GM21619 (cell line): Measurements from ENCODE around the gene ATAD5.
"Not testable (repeated sequence)": the region's sequence is repeated elsewhere in the genome, so short reads cannot be mapped to it uniquely, and the experiment has no call there.

Source experiments
- ATAC-seq: cut with Tn5 transposase; IDR thresholded peaks from one replicate; pipeline ENCODE4 v1.9.1; 2021; ENCODE audit not compliant: unreplicated experiment

ATAD5 gene

GRCh38 chr17:30910151-30910550, 78.4 kb downstream of the ATAD5 start:
- ATAC-seq: not testable (repeated sequence)

- ATAC-seq: no peak
These were observed 82.2 kb downstream of the ATAD5 start for GRCh38 chr17:30913955-30914354.

GRCh38 chr17:30915833-30916611, 84.3 kb downstream of the ATAD5 start:
- no peak for ATAC-seq

GRCh38 chr17:30917050-30917449, 85.3 kb downstream of the ATAD5 start:
- no peak for ATAC-seq

- no peak for ATAC-seq
These were observed 88.5 kb downstream of the ATAD5 start for GRCh38 chr17:30920282-30920681.

GRCh38 chr17:30920683-30921543, 89.1 kb downstream of the ATAD5 start:
- no peak for ATAC-seq

- no peak for ATAC-seq
These were observed 89.9 kb downstream of the ATAD5 start, which contains the start of gene ADAP2 for GRCh38 chr17:30921544-30922196. TSS of gene ADAP2 (plus strand) at chr17:30921945. CDS start at chr17:30922015, 70 bp downstream.

- ATAC-seq: no peak
These were observed 90.7 kb downstream of the ATAD5 start for GRCh38 chr17:30922235-30923030.

GRCh38 chr17:30924341-30924740, 92.6 kb downstream of the ATAD5 start:
- no peak for ATAC-seq

- no peak for ATAC-seq
These were observed 94.8 kb downstream of the ATAD5 start for GRCh38 chr17:30926516-30926915.

GRCh38 chr17:30927756-30928155, 96.0 kb downstream of the ATAD5 start:
- ATAC-seq: no peak

GRCh38 chr17:30928584-30928983, 96.8 kb downstream of the ATAD5 start:
- no peak for ATAC-seq

GRCh38 chr17:30929081-30929633, 97.4 kb downstream of the ATAD5 start:
- ATAC-seq: no peak

- not testable (repeated sequence) for ATAC-seq
These were observed 98.1 kb downstream of the ATAD5 start for GRCh38 chr17:30929861-30930260.

GRCh38 chr17:30930495-30930894, 98.7 kb downstream of the ATAD5 start:
- no peak for ATAC-seq

GRCh38 chr17:30931582-30931981, 99.8 kb downstream of the ATAD5 start:
- not testable (repeated sequence) for ATAC-seq

- ATAC-seq: no peak
These were observed 102.2 kb downstream of the ATAD5 start for GRCh38 chr17:30933966-30934365.

- ATAC-seq: no peak
These were observed 107.4 kb downstream of the ATAD5 start for GRCh38 chr17:30939051-30939689.

GRCh38 chr17:30942308-30943079, 110.7 kb downstream of the ATAD5 start:
- no peak for ATAC-seq
